Suppressor macrophage (primary cell): ENCODE data around the gene BOC.

Experiments used
- DNase-seq, 4 experiments: peaks; one replicate each; pipeline ENCODE4 v3.0.0-alpha.2; 2020 to 2022

Gene BOC

DNA sequence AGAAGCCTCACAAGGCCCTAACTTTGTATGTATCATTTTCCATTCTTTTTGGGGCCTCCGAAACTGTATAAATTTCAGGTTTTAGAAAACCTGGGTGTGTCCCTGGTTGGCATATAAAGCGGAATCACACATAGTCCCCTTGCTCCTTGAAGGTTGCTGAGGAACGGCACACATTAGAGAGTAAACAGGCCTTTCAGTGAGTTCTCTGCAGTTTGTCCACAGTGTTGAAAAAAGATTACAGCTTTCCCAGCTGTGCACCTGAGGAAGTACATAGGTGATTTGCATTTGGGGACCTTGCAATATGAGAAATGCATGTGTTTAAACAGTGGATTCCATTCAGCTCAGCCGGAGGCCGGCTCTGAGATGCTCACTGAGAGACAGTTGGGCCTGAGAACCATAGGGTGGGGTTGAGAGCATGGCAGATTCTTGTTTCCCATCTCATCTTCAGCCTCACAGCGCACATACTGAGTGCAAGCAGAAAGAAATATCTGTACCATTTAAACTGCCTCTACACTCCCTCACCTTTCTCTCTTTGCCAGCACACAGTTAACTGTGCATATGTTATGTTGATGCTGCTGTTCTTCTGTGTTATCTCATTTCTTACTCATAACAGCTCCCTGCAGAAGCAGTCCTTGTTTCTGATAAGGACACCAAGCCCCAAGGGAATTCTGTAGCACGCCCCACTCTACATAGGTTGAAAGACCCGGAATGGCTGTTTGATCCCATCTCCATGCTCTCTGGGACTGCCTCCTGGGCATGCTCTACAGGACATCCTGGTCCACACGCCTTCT lies 60.4 kb downstream of the BOC start:
- no peak for DNase-seq

DNA sequence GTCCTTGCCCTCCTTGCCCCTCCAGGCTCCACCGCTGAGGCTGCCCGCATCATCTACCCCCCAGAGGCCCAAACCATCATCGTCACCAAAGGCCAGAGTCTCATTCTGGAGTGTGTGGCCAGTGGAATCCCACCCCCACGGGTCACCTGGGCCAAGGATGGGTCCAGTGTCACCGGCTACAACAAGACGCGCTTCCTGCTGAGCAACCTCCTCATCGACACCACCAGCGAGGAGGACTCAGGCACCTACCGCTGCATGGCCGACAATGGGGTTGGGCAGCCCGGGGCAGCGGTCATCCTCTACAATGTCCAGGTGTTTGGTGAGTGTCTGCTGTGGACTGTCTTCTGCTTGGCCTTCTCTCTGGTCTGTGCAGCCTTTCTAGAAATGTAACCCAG lies 61.0 kb downstream of the BOC start:
- no peak for DNase-seq

DNA sequence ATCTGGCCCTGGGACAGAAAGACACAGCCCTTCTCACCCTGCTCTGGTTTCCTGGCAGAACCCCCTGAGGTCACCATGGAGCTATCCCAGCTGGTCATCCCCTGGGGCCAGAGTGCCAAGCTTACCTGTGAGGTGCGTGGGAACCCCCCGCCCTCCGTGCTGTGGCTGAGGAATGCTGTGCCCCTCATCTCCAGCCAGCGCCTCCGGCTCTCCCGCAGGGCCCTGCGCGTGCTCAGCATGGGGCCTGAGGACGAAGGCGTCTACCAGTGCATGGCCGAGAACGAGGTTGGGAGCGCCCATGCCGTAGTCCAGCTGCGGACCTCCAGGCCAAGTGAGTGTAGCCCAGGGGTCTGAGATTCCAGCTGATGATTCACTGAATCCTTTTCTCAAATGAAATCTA lies 61.7 kb downstream of the BOC start:
- DNase-seq = no peak

DNA sequence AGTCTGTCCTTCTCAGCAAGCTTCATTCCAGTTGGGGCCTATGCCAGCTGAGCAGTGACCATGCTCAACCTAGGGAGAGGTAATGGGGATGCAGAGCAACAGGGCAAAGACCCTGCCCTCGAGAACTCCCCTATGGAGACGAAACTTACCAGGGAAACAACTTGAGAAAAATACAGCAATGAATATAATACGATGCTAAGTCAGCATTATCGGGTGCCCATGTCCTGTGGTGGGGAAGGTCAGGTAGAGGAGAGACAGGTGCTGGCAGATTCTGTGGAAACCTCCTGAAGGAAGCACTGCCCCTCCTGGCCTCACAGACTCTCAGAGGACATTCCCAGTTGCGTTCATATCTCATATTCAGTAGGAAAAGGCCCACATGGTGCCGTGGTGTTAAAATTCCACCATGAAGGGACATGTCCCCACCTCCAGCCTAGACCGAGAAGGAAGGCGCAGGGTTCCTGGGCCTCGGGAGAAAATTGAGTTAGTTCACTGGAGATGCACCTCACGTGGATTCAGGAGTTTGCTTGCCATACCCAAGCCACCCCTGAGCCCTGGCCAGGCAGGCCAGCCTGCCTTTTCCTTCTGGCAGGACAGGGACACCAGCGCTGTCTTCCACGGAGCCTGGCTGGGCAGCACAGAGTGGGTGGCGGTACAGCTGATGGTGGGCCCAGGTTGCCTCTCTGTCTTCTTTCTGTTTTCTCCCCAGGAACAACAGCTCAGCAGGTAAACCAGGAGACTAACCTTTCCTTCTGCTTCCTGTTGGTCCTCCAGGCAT lies 62.4 kb downstream of the BOC start:
- DNase-seq = no peak

DNA sequence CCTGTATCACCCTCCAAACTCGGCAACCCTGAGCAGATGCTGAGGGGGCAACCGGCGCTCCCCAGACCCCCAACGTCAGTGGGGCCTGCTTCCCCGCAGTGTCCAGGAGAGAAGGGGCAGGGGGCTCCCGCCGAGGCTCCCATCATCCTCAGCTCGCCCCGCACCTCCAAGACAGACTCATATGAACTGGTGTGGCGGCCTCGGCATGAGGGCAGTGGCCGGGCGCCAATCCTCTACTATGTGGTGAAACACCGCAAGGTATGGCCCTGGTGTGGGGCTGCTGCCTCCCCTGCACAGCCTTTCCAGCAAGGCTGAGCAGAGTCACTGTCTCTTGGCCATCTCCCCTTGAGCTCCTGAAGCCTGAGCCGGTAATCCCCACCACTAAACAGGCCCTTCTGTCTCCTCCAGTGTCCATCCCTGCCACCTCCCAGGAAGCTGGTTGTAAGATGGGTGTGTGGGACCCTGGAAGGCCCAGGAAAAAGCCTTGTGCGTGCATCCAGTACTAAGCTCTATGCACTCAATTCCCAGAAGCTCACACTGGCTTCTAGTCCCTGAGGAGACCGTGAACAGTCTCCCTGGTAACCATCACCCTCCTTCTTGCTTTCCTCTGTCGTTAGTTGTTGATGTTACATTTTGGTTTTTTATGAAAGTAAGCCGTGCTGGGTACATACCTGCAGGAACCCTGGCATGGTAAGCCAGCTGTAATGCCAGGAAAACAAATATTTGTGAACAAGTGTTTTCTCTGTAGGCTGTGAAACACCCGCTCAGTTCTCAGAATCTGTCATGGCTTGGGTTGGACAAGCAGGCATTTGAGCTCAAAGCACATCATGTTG lies 63.3 kb downstream of the BOC start:
- DNase-seq = no peak

DNA sequence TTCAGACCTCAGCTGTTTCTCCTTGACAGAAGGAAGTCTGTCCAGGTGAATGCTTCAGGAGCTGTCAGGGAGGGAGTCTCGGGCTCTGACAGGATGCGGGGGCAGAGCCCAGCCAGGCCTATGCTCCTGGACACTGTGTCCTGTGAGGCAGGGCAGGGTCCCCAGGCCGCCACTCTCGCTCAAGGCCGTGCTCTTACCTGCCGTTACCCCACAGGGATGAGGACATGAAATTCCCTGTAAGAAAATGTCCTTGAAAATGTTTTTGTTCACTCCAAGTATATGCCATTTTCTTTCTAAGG lies 63.9 kb downstream of the BOC start:
- DNase-seq = no peak

DNA sequence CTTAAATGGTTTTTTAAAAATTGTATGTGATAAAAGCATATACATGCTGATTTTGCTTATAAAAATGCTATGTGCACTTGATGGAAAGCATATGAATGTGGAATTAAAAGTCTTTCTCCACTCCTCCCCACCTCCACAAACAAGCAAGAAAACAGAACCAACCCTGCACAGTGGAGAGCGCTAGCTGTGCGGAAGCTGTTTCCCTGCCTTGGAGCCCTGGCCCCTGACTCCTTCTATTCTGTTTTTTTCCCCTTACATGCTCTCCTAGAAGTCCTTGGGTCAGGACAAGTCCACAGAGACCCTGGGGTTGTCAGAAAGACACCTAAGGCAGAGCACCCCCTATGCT lies 64.2 kb downstream of the BOC start:
- DNase-seq = peak; percentile 31 to 59 (median 48)

DNA sequence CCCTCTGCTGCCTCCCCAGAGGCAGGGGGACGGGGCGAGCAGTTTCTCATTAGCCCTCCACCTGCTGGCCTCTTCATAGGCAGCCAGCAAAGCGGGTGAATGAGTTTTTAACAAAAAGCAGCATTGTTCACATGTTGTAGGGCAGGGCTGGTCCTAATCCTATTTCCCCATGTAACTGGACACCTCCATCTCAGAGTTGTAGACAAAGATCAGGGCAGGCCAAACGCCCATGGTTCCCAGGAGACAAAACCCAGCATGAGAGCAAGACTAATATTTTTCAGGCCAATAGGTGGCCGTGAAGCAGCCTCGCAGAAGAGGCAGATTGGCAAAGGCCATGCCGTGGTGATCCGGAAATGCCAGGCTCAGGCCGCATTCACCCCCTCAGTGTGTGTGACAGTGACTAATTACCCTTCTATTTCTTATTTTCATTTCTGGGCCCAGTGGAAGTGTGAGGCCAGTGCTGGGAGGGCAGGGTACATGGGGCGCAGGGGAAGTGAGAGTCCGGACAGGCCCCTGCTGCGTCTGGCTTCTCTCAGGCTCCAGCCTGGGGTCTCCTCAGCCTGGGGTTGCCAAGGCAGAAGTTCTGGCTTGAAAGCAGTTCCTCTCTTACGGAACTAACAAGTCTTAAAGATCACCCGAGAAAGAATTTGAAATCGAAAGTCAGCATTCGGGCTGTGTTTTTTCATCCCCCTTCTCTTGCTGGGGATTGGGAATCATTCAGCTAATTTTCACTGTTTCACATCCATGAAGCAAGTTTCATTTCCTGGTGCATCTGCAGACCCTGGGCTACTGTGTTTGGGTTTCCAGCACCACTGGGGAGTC lies 64.8 kb downstream of the BOC start:
- peak; percentile 81 to 91 (median 87) for DNase-seq

DNA sequence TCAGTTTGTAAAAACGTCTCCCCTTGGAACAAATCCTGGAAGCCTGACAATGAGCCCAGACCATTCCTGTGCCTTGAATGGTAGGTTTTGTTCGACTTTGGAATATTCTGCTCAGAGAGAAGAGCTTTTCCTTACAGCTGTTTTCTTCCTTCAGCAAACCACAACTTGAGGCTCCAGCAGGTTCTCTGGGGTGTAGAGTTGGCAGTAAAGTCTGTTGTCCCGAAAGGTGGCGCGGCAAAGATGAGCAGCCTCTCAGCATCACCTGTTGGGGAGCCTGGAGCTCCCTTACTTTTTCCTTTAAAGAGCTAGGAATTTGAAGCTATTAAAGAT lies 65.4 kb downstream of the BOC start:
- no peak for DNase-seq

DNA sequence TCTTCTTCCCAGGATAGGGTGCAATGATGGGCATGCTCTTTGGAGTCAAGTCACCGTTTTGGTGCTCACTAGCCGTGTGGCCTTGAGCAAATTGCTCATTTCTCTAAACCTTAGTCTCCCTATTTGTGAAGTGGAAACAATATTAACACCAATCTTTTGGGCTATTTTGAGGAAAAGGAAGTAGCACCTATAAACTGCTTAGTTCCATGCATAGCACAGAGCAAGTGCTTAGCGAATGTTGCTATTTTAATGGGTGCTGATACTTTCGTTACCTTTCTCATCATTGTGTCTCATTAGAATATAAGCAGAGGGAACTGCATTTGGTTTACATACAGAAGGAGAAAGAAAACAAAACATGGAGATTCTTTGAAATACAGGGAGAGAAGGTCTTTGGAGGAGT lies 66.1 kb downstream of the BOC start:
- peak in 1 of 4 experiments; percentile 11 for DNase-seq

DNA sequence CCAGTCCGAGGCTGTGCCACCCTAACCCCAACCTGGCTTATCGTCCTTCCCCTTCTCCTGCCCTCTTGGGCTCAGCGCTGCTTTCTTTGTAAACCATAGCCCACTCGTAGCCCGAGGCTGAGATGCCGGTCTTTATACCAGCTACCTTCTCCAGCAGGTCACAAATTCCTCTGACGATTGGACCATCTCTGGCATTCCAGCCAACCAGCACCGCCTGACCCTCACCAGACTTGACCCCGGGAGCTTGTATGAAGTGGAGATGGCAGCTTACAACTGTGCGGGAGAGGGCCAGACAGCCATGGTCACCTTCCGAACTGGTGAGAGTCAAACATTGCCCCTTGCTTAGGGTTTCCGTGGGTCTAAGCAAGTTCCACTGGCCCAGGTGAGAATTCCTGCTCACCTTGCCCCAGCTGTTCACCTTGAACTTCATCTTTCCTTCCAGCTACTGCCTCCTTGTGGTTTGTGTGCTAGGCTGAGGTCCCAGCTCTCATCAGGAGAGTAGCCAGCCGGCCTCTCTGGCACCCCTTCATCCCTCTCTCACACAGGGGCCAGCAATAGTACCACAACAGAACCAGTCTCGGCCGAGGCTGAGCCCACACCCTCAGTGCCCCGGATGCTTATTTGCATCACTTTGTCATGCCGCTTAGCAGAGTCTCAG lies 66.7 kb downstream of the BOC start:
- DNase-seq = no peak

DNA sequence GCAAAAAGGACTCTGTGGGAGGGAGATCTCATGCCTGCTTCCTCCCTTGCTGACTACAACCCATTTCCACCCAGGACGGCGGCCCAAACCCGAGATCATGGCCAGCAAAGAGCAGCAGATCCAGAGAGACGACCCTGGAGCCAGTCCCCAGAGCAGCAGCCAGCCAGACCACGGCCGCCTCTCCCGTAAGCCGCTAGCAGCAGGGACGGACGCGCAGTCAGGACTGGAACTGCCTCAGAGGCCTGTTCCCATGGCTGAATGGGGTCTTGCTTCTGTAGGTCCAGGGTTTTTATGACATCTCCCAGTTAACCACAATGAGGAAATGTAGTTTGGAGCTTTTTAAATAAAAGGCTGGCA lies 67.2 kb downstream of the BOC start:
- DNase-seq = no peak

DNA sequence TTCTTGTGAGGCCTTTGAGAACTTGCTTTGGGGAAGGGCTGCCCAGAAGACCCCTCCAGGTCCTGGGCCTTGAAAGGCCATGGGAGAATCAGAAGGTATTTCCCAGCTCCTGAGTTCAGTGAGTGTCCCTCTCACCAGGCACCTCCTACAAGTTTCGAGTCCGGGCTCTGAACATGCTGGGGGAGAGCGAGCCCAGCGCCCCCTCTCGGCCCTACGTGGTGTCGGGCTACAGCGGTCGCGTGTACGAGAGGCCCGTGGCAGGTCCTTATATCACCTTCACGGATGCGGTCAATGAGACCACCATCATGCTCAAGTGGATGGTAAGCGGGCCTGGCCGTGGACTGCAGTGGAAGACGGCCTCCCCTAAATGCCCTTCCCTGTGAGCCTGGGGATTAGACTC lies 68.3 kb downstream of the BOC start:
- DNase-seq = no peak

DNA sequence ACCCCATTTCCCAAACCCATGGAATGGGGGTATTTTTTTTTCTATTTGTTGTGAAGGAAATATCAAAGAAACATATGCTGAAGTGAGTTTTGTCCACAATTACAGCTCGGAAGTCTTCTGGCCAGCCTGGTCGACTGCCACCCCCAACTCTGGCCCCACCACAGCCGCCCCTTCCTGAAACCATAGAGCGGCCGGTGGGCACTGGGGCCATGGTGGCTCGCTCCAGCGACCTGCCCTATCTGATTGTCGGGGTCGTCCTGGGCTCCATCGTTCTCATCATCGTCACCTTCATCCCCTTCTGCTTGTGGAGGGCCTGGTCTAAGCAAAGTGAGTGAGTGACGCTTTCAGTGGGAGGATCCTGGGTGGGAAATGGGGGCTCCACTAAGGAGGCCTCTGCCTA lies 71.9 kb downstream of the BOC start:
- DNase-seq = no peak

DNA sequence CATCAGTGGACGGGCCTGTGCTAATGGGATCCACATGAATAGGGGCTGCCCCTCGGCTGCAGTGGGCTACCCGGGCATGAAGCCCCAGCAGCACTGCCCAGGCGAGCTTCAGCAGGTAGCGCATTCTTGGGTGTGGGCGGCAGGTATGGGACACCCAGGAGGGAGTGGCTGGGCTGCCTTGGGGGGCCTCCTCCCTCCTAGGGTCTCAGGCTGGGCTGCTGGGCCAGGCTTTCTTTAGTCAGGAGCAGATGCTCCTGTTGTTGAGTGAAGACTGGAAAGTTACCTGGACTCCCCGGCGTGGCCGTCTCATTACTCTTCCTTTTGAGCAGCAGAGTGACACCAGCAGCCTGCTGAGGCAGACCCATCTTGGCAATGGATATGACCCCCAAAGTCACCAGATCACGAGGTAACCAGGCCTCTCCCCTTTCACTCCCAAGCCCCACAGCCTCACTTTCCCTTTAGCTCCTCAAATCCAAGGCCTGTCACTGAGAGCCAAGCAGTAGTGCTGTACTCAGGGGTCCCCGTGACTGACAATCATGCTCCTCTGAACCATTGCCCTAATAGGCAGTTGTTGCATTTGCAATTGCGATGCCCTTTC lies 73.2 kb downstream of the BOC start:
- DNase-seq = no peak

DNA sequence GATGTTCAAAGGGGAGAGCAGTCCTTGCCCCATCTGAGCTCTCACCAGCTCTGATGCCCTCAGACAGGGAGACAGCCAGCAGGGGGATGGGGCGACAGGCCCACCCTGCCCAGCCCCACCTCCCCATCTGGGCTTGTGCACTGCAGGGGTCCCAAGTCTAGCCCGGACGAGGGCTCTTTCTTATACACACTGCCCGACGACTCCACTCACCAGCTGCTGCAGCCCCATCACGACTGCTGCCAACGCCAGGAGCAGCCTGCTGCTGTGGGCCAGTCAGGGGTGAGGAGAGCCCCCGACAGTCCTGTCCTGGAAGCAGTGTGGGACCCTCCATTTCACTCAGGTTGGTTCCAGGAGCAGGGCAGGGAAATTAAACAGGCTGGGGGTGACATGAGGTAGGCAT lies 73.9 kb downstream of the BOC start:
- DNase-seq = no peak

DNA sequence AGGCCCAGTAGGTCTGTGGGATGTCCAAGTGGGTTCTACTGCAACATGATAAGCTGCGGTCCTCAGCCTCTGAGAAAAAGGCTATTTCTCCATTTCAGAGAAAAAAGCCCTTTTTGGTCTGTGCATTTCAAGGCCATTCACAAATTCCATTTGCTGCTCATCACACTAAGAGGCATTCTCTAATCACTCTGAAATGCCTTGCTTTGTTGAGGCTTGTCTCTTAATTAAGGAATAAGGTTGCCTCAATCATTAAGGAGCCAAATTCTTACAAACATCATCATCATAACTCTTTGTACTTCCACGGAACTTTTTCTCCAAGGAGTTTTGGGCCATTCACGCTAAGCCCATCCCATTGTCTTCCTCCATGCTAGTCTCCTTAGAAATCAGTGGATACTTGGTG lies 74.4 kb downstream of the BOC start:
- DNase-seq = no peak

DNA sequence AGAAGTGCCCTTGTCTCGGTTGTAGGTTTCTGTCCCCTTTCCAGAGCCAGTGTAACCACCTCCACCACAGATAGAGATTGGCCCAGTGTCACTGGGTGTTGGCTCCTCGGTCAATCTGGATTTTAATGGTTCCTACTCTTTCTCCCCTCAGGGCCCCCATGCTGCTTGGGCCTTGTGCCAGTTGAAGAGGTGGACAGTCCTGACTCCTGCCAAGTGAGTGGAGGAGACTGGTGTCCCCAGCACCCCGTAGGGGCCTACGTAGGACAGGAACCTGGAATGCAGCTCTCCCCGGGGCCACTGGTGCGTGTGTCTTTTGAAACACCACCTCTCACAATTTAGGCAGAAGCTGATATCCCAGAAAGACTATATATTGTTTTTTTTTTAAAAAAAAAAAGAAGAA lies 75.2 kb downstream of the BOC start:
- no peak for DNase-seq

DNA sequence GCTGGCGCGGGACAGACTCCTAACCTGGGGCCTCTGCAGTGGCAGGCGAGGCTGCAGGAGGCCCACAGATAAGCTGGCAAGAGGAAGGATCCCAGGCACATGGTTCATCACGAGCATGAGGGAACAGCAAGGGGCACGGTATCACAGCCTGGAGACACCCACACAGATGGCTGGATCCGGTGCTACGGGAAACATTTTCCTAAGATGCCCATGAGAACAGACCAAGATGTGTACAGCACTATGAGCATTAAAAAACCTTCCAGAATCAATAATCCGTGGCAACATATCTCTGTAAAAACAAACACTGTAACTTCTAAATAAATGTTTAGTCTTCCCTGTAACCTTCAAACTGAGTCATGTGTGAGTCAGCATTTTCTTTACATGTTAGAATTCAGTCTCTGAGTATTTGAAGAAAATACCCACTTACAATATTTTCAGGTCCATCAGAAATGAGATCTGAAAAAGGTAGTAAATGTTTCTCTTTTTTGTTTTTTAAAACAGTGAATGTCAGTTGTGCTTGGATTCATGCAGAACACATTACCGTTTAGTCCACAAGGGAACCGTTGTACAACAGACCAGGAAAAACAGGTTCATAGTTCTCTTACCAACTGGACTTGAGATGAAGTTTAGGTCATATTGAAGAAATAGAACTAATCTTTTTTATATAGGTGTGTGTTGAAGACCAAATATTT lies 75.9 kb downstream of the BOC start:
- peak in 3 of 4 experiments; percentile 29 to 40 (median 30) for DNase-seq

DNA sequence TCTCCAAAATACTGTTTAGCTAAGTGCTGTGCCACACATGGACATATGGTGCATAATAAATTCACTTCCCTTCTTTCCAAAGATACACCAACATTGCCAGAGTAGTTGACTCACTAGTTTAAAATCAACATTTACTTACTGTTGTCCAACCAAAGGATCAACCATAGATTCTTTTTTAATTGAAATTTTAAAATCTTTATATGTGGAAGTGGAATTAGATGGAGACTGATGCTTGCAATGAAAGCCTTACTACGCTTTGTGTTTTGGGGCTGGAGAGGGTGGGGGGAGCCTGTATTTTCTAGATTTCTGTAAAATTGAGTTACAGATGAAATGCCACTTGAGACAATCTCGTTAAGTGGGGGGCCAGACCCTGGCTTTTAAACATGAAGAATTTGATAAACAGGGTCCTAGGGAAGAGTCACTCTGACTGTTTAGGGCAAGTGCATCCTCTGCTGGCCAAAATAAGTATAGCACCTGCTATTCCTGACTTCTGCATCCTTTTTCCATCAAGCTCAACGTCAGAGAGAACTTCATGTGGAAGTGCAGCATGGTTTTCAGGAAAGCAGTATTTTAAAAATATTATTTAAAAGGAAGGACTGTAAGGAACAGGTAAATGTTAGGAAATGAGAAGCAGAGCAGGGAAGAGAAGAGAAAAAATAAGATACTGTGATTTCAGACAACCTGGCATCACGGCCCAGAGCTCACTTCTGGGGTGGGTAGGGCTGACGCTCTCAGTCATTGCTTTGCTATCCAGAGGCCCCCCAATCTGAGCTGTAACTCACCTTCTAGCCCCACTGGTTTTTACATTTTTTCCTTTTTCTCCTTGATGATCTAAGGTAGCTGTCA lies 76.7 kb downstream of the BOC start:
- DNase-seq = peak; percentile 70 to 82 (median 78)
